Measurements from ENCODE around the gene BAIAP2L1. TPM values are rescaled to one million over a fixed set of nuclear protein-coding genes. Genes with fewer than 3 reads are reported as not detected.

Gene BAIAP2L1
- total and polyA plus RNA-seq, 9 of the 15 experiments (the other 6 are each of a cell fraction or from before 2014, with no cell fraction given): 4.2 to 29.8 (median 15.5) TPM

DNA sequence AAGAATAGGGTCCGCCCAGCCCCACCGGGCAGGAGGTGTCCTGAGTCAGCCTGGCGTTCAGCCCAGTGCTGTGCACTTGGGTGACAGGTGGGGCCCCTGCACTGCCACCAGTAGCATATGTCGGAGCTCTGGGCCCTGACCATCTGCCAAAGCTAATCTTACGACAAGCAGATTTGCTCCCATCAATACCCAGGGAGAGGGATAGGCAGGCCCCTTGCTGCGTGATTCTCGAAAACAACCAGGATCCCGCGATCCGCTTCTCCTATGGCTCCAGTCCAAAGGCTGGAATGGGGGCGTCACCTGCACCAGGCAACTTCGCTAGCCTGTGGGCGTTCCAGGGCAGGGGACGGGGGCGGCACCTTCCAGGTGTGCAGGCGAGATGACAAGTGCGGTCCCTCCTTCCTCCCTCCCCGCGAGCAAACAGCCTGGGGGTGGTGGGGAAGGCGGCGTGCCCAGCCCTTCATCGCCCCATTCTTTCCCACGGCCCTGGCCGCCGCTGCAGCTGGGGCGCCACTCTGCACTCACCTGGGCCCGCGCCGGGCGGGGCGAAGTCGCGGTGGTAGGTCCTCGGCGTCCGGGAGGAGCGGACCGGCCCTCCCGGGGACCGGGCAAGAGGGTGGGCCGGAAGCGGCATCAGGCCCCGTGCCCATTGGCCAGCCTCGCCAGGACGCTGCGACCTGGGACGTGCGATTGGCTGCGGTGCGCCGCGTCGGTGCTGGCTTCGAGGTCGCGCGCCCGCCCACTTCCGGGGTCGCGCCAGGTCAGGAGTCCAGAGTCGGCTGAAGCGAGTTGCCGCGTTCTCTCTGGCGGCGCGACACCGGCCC is 149.1 kb downstream of the BAIAP2L1 start, which contains the start of gene TECPR1 (continued):
- TF ChIP-seq HES1 (IDR thresholded peaks at IDR 0.05; ENCODE audit: low read depth): no peak
- TF ChIP-seq KLF16 (IDR thresholded peaks at IDR 0.05): no peak
- TF ChIP-seq TCFL5 (CRISPR knock-in tag; conservative IDR thresholded peaks at IDR 0.05): no peak
- TF ChIP-seq, protein P1, sequence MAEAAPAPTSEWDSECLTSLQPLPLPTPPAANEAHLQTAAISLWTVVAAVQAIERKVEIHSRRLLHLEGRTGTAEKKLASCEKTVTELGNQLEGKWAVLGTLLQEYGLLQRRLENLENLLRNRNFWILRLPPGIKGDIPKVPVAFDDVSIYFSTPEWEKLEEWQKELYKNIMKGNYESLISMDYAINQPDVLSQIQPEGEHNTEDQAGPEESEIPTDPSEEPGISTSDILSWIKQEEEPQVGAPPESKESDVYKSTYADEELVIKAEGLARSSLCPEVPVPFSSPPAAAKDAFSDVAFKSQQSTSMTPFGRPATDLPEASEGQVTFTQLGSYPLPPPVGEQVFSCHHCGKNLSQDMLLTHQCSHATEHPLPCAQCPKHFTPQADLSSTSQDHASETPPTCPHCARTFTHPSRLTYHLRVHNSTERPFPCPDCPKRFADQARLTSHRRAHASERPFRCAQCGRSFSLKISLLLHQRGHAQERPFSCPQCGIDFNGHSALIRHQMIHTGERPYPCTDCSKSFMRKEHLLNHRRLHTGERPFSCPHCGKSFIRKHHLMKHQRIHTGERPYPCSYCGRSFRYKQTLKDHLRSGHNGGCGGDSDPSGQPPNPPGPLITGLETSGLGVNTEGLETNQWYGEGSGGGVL (CRISPR knock-in tag; IDR thresholded peaks at IDR 0.05): no peak
- TF ChIP-seq POLR2B (IDR thresholded peaks at IDR 0.05; ENCODE audit: low read depth, partially characterized antibody): peak; percentile 35
- no peak for TF ChIP-seq POLR3G (IDR thresholded peaks at IDR 0.05; ENCODE audit: extremely low read depth, insufficient read length, insufficient replicate concordance)
- no peak for TF ChIP-seq POLR2AphosphoS5 (IDR thresholded peaks at IDR 0.05; ENCODE audit: control insufficient read depth, insufficient read depth, low read depth, low read length)
- TF ChIP-seq ZBED1 (IDR thresholded peaks at IDR 0.05): no peak
- no peak for TF ChIP-seq RBM15 (IDR thresholded peaks at IDR 0.05; ENCODE audit: insufficient read depth, low read length)
- TF ChIP-seq HDAC6 (IDR thresholded peaks at IDR 0.05; ENCODE audit: low read depth, low read length): no peak
- no peak for TF ChIP-seq HNRNPUL1 (IDR thresholded peaks at IDR 0.05; ENCODE audit: low read length)
- TF ChIP-seq ASH1L (IDR thresholded peaks at IDR 0.05; ENCODE audit: borderline replicate concordance, low read depth, partially characterized antibody): peak; percentile 76
- no peak for TF ChIP-seq ARID2 (IDR thresholded peaks at IDR 0.05)
- TF ChIP-seq NR2C1 (IDR thresholded peaks at IDR 0.05): peak; percentile 90
- peak; percentile 76 for TF ChIP-seq NR2C1 (tag; IDR thresholded peaks at IDR 0.05)
- TF ChIP-seq, protein P2, sequence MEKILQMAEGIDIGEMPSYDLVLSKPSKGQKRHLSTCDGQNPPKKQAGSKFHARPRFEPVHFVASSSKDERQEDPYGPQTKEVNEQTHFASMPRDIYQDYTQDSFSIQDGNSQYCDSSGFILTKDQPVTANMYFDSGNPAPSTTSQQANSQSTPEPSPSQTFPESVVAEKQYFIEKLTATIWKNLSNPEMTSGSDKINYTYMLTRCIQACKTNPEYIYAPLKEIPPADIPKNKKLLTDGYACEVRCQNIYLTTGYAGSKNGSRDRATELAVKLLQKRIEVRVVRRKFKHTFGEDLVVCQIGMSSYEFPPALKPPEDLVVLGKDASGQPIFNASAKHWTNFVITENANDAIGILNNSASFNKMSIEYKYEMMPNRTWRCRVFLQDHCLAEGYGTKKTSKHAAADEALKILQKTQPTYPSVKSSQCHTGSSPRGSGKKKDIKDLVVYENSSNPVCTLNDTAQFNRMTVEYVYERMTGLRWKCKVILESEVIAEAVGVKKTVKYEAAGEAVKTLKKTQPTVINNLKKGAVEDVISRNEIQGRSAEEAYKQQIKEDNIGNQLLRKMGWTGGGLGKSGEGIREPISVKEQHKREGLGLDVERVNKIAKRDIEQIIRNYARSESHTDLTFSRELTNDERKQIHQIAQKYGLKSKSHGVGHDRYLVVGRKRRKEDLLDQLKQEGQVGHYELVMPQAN (IDR thresholded peaks at IDR 0.05; ENCODE audit: borderline replicate concordance): no peak; the same call in 1 of the 2 replicates
- no peak for TF ChIP-seq HNRNPL (IDR thresholded peaks at IDR 0.05; ENCODE audit: low read depth, low read length)
- no peak for TF ChIP-seq RAD21 (CRISPR knock-in tag; conservative IDR thresholded peaks at IDR 0.05 in 1 of 2, IDR thresholded peaks at IDR 0.05 in 1 of 2)
- TF ChIP-seq HDAC8 (tag; IDR thresholded peaks at IDR 0.05): no peak
- TF ChIP-seq SRSF1 (IDR thresholded peaks at IDR 0.05; ENCODE audit: low read depth, low read length): no peak
- no peak for TF ChIP-seq SMARCC2 (IDR thresholded peaks at IDR 0.05; ENCODE audit: low read depth)
- no peak for TF ChIP-seq PHTF2 (CRISPR knock-in tag; IDR thresholded peaks at IDR 0.05)
- TF ChIP-seq L3MBTL2 (IDR thresholded peaks at IDR 0.05): peak; percentile 67; the same call in 1 of the 2 replicates
- TF ChIP-seq, protein P3, sequence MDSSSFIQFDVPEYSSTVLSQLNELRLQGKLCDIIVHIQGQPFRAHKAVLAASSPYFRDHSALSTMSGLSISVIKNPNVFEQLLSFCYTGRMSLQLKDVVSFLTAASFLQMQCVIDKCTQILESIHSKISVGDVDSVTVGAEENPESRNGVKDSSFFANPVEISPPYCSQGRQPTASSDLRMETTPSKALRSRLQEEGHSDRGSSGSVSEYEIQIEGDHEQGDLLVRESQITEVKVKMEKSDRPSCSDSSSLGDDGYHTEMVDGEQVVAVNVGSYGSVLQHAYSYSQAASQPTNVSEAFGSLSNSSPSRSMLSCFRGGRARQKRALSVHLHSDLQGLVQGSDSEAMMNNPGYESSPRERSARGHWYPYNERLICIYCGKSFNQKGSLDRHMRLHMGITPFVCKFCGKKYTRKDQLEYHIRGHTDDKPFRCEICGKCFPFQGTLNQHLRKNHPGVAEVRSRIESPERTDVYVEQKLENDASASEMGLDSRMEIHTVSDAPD (CRISPR knock-in tag; IDR thresholded peaks at IDR 0.05): no peak
